Measurements from ENCODE around the gene TEAD1.

The TEAD1 gene

GRCh38 chr11:12810568-12810894 is 136.3 kb downstream of the TEAD1 start:
- DNase-seq (ENCODE audit: low read depth): no peak

DNA sequence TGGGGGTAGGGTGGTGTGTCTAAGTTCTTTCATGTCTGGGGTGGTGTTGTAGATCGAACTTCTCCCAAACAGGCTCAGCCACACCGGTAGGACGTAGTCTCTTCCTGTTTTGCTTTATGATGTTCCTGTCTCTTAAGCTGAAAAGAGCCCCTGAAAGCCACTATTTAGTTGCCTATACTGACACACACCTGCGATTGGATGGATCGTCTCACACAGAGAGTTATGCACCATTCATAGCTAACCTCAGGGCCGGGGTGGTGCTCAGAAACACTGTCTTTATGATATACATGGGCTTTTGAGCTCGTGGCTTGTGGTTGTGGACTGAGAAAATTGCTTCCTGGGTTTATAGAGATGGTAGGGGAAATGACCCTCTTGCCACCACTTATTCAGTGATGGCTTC is 137.6 kb downstream of the TEAD1 start:
- DNase-seq (ENCODE audit: low read depth): no peak

DNA sequence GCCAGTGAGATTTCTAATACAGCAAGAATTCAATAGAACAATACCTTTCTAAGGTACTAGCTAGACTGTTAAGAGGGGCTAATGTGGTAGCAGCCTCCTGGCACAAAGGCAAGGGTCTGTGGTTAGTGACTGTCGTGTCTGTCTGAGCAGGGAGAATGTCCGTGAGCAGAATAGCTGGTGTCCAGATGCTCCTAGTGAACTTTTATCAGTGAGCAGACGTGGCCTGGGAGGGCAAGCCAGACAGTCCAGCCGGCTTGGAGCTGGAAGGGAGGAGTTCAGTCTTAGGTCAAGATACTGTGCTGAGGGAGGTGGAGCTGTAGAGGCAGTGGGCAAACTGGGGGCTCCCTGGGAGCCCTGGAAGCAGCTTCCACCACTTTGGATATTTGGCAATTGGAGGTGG is 138.6 kb downstream of the TEAD1 start:
- no peak for DNase-seq (ENCODE audit: low read depth)

DNA sequence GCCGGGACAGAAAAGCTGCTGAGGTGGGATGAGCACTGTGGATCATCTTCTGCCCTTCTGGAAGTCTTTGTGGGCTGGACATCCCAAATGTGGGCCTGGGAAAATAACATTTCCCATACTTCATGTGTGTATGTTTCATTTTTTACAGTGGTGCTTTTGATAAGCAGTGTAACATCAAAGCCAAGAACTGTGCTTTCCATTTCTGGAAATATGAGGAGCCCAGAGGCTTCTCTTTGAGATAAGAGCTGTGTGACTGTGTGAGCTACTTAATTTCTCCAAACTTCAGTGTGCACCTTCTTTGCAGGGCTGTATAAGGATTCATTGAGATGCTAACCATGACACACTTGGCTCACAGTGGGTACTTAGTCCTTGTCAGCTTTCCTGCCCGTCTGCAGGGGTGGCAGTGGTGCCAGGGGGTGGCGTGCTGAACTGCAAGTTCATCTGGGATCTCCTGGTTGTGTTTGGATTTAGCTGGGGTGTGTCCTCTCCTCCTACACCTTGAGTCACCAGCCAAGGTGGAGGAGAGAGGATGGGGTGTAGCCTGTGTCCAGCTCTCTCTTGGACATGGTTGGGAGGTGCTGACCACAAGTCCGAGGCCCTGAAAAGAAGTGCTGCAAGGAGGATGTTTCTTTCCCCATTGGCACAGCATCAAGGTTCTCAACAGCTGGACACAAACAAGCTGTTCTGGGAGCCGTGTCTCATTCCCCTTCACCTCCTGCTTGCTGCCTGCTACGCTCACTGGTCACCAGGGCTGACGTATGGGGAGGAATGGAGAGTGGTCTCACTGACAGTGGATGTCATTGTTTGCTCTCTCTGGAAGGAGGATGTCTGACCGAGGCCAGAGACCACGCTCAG is 139.4 kb downstream of the TEAD1 start:
- no peak for DNase-seq (ENCODE audit: low read depth)

- no peak for DNase-seq (ENCODE audit: low read depth)
Observed at GRCh38 chr11:12815129-12815480, 140.9 kb downstream of the TEAD1 start.

DNA sequence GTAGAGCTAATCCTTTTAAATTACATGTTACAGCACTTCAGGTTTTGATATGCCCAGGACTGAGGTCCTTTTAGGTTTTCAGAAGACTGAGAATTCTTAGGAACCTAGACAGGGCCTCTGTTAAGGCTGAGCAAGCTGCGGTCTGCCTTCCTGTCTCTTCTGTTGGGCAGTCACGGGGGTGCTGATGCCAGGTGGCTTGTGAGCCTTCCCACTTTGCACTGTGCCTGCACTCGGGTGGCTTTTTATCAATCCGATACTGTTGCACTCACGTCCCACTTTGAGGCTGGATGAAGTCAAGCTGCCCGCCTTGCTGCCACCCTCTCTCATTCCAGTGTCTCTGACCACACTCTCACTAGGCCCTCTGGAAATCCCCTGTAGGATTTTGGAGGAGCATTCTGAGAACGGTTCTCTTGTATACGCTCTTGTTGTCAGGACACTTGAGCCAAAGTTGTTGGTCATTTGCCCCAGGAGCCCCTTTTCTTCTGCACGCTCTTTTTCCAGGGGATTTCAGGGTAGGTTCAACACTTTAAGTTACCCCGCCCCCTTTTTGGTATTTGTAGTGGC is 141.8 kb downstream of the TEAD1 start:
- no peak for DNase-seq (ENCODE audit: low read depth)

DNA sequence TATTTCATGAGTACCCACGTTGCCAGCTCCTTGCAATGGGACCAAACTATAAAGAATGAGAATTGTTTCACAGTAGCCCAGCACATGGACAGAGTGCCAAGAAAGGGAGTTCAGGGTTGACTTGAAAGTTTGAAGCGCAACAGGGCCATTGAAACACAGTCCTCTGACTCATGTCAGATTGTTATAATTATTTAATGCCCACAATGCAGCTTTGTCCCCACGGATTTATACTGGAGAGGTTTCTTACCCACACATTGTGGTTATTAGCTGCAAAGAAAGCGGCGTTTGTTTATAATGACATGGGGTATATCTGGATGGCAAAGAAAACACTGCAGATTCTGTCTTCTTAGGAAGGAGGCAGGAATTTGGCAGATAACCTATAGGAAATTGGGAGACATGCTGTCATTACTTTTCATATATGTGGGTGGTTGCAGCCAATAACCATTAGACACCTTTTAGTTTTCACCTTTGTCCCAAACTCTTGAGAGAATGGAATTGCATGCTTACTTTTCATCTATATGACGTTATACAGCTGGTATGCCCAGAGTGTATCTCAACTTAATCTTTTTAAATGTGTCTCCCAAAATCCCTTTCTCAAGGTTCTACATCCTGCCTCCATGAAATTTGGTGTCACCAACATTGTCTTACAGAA is 143.6 kb downstream of the TEAD1 start:
- no peak for DNase-seq (ENCODE audit: low read depth)

GRCh38 chr11:12818333-12819015 is 144.3 kb downstream of the TEAD1 start:
- DNase-seq (ENCODE audit: low read depth): peak; percentile 52

DNA sequence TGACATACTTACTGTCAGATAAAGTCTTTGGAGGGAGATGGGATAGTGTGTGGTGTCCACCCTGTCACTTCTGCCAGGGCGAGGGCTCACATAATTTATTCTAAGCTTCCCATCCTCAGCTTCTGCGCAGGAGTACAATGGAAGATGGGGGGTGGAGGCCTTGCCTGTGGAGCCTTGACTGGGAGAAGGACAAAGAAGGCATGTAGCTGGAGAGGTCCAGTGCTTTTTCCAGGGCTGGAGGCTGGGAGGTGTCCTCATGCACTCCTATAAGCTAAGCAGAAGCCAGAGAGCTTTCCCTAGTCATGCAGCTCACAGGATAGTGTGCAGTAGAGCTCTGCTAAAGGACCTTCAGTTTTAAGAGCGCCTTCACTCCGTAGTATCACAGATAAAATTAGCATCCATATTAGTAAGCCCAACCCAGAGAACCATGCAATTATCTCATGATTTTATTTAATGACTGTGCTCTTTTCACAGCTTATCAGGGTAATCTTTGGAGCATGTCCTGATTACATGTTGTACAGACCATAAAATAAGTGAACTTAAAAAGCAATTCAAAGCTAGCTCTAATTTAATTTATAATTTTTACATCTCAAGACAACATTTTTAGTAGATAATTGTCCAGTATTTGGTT is 148.3 kb downstream of the TEAD1 start:
- no peak for DNase-seq (ENCODE audit: low read depth)

DNA sequence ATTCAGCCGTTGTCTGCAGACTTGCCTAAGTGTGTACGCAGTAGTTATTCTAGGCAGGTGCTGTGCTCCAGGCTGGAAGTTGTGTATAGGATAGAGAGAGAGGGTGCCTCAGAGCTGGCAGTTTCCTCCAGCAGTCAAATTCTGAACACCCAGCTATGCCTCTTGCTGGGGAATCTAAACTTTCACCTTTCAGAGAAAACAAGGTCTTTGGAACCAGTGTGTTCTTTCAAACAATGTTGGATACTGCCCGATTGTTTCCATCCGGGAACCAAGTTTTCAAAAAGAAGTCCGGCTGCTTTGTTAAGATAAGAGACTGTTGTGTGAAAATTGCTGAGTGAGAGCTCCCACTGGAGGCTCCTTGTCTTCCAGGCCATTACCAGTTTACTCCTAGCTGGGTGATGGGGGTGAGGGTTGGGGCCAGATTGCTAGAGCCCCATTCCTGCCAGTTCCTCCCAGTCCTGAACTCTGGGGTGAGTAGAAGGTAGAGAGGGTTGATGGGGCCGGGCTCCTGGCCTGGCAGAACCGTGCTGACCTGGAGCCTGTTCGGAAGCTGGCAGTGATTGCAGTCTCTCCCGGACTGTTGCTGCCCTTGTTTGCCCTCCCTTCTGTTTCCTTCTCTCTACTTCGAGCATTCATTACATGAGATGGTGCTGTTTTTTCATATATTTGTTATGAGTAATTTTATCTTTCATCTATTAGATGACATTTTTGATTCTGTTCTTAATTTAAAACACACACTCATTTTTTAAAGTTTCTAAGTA is 150.2 kb downstream of the TEAD1 start:
- no peak for DNase-seq (ENCODE audit: low read depth)

GRCh38 chr11:12826441-12826840 is 152.2 kb downstream of the TEAD1 start:
- DNase-seq (ENCODE audit: low read depth): no peak

GRCh38 chr11:12827369-12827768 is 153.1 kb downstream of the TEAD1 start:
- no peak for DNase-seq (ENCODE audit: low read depth)

DNA sequence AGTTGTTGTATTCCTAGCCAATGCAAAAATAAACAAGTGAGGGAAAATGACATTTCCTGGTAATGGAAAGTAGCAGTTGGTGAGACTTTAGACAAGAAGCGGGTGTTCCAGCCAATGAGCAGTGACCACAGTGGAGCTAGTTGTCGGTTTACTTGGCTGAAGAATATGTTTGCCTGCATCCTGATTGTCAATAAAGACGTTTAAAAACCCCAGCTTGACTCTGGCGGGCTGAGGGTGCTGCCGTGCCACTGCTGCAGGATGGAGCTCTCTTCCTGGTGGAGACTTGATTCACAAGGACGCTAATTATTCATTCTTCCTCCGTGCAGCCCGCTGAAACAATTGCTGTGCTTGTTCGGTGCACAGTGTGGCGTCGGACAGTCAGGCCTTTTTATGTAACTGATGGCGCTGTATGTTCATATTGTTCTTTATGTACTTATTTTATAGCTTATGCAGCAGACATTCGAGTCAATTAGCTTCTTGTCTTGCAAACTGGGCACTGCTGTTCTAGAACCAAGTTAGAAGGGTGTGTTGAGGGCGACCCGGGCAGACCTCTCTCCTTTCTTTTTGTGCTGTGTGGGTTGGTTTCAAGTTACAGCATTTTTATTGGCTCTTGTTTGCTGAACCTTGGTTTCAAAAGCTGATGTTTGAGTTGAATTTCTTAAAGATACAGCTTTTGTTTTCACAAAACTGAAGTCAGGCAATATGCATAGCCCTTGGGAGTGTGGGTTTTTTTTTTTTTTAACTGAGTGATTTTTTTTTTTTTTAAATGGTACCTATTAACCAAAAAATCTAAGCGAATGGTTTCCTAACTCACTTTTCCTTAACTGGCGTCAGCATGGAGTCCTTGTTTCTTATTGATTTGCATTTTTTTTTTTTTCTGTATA is 153.9 kb downstream of the TEAD1 start:
- no peak for DNase-seq (ENCODE audit: low read depth)

DNA sequence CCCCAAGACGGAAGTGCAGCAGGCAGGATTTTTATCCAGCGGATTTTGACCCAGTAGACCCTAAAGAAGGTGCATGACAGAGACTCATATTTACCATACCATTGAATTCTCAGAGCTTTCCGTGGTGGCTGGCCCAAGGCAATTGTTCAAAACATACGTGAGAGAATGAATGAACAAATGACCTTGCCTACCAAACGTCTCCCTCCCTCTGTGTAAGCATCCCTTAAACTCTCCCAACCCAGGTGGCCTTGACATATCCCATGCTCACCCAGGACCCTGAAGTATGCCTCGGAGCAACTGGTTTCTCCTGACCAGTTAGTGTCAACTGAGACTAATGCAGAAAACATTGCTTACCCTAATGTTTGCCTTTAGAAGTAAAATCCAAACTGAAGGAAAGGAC is 154.9 kb downstream of the TEAD1 start:
- DNase-seq (ENCODE audit: low read depth): no peak

DNA sequence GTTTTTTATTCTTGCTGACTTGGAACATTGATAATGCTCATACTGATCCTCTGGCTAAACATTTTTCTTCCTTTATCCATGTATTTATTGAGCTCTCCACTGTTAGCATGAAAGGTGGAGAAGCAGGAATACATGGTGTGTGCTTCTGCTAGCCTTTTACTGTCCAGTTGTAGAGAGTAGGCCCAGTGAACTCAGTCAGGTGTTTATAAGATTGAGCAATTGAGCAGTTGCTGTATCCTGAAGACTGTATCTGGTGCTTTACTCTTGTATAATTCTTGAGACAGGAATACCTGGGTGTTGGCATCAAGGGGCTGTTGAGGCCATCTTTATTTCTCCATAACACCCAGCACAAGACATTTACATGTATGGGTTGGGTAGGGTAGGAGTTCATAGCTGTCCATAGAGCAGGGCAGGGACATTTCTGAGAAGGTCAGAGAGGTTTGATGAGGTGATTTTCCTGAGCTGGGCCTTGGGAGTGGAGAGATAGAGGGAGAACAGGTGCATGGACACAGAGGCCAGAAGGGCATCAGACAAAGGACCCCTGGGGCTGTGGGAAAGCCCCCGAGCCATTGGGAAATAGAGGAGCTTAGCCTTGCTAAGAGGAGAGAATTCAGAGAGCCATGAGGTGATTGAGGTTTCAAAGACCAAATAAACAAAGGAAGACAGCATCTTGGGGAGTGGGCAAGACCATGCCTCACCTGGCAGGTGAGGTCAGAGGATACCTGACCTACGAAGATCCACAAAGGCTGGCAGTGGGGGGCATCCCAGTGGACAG is 155.5 kb downstream of the TEAD1 start:
- DNase-seq (ENCODE audit: low read depth): no peak

GRCh38 chr11:12831471-12832202 is 157.4 kb downstream of the TEAD1 start:
- DNase-seq (ENCODE audit: low read depth): no peak

DNA sequence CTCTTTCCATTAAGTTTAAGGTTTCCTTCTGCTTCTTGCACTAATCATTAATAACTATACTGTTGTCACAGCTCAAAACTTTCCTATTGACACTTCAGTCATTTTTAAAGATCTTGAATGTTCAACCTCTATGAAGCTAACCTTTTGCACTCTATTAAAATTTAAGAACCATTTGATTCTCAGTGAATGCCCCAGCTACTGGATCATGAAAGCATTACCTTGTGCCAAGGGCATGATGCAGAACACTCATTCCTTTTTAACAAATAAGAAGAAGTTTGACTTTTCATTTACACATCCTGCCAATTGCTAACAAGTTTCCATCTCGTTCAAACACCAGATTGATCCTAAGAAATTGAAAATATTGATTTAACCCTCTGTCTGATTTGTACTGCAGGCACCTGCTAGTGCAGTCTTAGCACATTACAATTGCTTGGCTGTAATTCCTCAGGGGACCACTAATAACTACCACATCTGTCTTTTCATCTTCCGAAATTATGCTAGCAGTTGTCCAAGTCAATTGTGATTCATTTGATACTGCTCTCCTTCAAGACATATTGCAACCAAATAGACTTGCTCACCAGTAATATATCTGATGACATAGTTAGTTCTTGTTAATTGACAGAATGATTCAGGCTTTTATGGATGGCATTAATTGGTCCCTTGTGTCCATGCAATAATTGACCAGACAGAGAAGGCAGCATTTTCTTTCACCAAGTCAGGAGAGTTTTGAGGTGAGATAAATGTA is 158.4 kb downstream of the TEAD1 start:
- DNase-seq (ENCODE audit: low read depth): no peak

DNA sequence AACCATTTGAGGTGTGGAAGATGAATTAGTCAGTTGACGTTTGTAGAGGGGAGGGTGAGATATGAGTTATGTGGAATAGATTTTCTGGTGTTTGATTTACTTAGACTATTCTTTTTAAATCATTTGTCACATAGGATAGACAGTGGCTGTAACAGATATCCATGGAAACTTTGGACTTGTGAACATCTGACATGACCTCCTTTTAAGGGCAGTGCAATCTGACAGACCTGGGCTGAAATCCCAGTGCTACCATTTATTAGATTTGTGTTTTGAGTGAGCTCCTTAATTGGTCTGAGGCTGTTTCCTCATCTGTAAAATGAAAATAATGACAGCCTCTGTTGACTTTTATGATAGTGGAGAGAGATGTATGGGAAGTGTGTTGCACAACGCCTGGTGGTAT is 159.9 kb downstream of the TEAD1 start:
- DNase-seq (ENCODE audit: low read depth): no peak

DNA sequence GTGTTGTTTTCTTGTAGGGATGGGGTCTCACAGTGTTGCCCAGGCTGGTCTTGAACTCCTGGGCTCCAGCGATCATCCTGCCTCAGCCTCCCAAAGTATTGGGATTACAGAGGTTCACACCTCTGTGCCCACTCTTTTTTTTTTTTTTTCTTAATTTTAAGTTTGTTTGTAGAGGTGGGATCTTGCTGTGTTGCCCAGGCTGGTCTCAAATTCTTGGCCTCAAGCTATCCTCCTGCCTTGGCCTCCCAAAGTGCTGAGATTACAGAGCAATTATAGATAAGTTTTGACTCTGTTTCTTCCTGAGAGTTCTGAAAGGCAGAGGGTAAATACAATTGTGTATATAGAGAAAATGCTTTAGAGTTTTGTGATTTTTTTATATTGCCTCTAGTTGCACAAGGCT is 160.4 kb downstream of the TEAD1 start:
- DNase-seq (ENCODE audit: low read depth): no peak
